NCI-H1436 (cell line): ENCODE results near the gene MRLN.
"Not testable (repeated sequence)": the region's sequence is repeated elsewhere in the genome, so short reads cannot be mapped to it uniquely, and the experiment has no call there.

Experiments
- DNase-seq: peaks from one replicate; lab custom pipeline; 2025; lab: John Stamatoyannopoulos, UW

The MRLN gene

GRCh38 chr10:59745163-59745650 lies 8.0 kb downstream of the MRLN start:
- DNase-seq = no peak

DNA sequence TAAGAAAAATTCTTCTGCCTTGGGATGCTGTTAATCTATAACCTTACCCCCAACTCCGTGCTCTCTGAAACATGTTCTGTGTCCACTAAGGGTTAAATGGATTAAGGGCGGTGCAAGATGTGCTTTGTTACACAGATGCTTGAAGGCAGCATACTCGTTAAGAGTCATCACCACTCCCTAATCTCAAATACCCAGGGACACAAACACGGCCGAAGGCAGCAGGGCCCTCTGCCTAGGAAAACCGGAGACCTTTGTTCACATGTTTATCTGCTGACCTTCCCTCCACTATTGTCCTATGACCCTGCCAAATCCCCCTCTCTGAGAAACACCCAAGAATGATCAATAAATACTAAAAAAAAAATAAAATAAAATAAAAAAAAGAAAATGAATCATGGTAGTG lies 8.5 kb downstream of the MRLN start:
- DNase-seq = not testable (repeated sequence)

- DNase-seq = not testable (repeated sequence)
Observed at GRCh38 chr10:59744156-59744555, 9.1 kb downstream of the MRLN start.

GRCh38 chr10:59741583-59741982 lies 11.7 kb downstream of the MRLN start:
- no peak for DNase-seq

DNA sequence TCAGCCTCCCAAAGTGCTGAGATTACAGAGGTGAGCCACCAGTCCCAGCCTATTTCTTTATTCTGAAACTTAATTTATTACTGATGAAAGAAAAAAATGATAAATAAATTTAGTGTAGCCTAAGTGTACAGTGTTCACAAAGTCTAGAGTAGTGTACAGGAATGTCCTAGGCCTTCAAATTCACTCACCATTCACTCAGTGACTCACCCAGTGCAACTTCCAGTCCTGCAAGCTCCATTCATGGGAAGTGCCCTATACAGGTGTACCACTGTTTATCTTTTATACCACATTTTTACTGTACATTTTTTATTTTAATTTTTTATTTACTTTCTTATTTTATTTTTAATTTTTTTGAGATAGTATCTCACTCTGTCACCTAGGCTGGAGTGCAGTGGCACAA lies 12.2 kb downstream of the MRLN start:
- no peak for DNase-seq

GRCh38 chr10:59736749-59737148 lies 16.5 kb downstream of the MRLN start:
- DNase-seq = no peak

DNA sequence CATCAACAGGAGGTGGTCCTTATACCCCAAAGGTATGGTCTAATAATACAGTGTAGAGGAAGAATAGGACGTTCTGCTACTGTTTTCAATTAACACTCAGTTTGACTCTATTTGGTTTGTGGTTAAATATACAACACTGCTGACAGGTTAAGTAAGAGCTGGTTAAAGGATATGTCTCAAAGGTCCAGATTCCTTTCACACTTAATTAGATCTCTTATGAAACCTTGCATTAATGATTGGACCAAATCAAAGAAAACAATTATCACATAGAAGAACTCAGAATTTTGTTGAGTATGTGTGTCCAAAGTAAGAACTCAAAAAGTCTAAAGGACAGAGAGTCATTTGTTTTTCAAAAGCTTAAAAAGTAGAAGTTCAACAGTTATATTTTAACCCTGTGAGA lies 18.0 kb downstream of the MRLN start:
- no peak for DNase-seq

GRCh38 chr10:59734014-59734462 lies 19.2 kb downstream of the MRLN start:
- no peak for DNase-seq

GRCh38 chr10:59733321-59734013 lies 19.8 kb downstream of the MRLN start:
- DNase-seq = not testable (repeated sequence)

DNA sequence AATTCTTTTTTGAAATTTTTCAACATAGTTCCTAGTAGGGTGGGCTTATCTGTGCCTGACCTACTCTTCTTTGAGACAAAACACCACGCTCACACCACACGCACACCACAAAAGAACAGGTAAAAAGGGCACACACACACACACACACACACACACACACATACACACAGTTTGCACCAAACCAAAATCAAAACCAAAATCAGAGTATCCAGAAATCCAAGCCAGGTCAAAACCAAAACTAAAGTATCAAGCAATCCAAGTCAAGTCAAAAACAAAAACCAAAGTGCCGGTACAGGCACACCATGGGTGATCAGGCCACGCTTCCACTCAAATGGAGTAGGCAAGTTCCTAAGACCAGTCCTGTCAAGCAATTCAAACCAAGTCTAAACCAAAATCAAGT lies 20.4 kb downstream of the MRLN start:
- not testable (repeated sequence) for DNase-seq

DNA sequence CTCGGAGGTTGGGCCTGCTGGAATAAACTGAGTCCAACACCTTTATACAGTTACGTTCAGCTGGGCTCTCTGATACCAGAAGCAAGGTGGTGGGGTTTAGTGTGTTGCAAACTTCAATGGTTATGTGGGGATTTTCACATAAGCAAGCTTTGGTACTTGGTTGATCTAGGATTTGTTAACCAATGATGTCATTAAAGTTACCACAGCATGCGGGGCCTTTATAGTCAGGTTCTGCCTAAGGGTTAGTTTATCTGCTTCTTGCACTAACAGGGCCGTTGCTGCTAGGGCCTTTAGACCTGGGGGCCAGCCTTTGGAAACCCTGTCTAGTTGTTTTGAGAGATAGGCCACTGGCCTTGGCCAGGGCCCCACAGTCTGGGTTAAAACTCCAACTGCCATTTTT lies 24.1 kb downstream of the MRLN start:
- DNase-seq = not testable (repeated sequence)

GRCh38 chr10:59724098-59724938 lies 28.9 kb downstream of the MRLN start:
- DNase-seq = no peak

DNA sequence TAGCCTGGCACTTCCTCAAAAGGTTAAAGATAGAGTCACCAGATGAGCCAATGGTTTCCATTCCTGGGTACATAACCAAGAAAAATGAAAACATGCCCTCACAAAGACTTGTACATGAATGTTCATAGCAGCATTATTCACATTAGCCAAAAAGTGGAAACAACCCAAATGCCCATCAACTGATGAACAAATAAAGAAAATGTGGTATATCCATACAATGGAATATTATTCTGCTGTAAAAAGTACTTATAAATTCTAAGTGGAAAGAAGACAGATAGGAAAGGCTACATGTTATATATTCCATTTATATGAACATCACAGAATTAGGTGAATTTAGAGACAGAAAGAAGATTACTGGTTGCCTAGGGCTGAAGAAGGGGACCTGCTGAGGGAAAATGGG lies 32.9 kb downstream of the MRLN start:
- no peak for DNase-seq

- DNase-seq = no peak
Observed at GRCh38 chr10:59719374-59719773, 33.9 kb downstream of the MRLN start.

DNA sequence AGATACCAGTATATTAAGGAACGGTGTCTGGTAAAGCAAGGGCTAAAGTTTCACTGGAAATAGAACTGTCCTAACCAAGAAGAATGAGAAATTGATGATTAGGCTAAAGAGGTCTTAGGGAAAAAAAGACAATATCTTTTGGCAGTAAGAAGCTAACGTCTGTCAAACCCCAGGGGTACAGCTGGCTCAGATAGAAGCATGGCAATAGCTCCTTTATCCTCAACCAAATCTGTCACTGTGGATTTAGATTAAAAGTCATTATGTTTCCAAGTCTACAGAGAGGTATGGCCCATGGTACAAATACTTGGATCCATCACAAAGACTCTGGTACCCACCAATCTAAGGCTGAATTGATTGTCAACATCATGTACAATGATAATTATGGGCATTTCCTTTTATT lies 35.0 kb downstream of the MRLN start:
- DNase-seq = no peak

GRCh38 chr10:59713196-59713821 lies 39.9 kb downstream of the MRLN start:
- no peak for DNase-seq

GRCh38 chr10:59711871-59712494 lies 41.3 kb downstream of the MRLN start:
- DNase-seq = no peak

- peak; percentile 52 for DNase-seq
Observed at GRCh38 chr10:59709395-59710125, 43.7 kb downstream of the MRLN start, which contains the start of gene SLC16A9. Gene SLC16A9 (minus strand): TSS chr10:59709850. CDS start chr10:59684291, 25,559 bp downstream.

DNA sequence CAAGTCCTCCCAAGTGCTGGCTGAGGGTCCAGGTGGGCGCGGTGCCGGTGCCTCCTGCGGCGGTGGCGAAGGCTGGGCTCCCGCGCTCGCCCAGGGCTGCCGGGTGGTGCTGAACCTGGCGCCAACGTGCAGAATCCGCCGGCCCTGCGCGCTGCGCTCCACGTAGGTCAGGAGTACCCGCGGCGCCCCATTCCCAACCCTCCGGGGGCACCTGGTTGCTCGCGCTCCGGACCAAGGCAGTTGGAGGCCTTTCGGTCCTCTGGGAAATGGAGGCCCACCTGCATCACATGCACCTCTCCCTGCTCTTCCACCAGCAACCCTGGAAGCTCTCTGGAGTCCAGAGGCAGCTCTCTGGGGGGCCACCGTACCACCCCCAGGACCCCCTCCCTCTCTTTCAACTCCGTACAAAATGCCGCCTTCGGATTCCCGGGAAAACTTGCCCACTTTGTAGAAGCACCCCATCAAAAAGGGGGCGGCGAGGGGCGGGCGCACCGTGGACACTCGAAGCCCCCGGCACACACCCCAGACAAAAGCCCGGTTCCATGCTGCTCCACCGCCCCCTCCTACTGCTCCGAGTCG lies 44.4 kb downstream of the MRLN start:
- peak; percentile 10 for DNase-seq

DNA sequence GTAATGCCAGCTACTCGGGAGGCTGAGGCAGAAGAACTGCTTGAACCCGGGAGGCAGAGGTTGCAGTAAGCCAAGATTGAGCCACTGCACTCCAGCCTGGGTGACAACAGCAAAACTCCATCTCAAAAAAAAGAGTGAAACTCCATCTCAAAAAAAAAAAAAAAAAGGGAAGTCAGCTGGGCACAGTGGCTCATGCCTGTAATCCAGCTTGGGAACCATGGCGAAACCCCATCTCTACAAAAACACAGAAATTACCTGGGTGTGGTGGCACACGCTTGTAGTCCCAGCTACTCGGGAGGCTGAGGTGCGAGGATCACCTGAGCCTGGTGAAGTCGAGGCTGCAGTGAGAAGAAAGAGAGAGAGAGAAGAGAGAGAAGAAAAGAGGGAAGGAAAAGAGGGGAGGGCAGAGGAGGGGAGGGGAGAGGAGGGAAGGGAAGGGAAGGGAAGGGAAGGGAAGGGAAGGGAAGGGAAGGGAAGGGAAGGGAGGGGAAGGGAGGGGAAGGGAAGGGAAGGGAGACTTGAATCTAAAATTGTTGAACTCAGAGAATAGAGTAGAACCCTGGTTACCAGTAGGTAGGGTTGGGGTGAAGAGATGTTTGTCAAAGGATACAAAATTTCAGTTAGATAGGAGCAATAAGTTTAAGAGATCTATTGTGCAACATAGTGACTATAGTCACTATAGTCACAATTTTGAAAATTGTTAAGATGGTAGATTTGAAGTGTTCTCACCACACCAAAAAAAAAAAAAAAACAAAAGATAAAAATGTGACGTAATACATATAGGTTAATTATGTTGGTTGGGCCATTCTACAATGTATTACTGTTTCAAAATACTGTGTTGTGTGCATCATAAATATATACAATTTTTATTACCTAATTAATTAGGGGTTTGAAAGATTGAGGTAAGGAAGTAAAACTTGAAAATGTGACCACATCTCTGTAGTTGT lies 46.1 kb downstream of the MRLN start:
- DNase-seq = no peak
